Embryonic facial prominence (tissue), 1 donor: ENCODE measurements around the gene XRCC3.
A peak's percentile ranks its signal among the peaks of the same experiment; 100 is the strongest.

Source experiments
- DNase-seq: peaks from one replicate; pipeline ENCODE4 v3.0.0-alpha.2; 2016; ENCODE audit errors: extremely low spot score

The XRCC3 gene

GRCh38 chr14:103715052-103716000, at the start of gene XRCC3, which contains the start of gene ZFYVE21:
Gene XRCC3, minus strand, starts transcription at chr14:103715451. Its CDS starts 4,364 bp downstream, at chr14:103711087.
Gene ZFYVE21, plus strand, starts transcription at chr14:103715810. Its CDS starts 32 bp downstream, at chr14:103715842.
- peak; percentile 99 for DNase-seq

GRCh38 chr14:103763730-103764488, 48.7 kb upstream of the XRCC3 start:
- no peak for DNase-seq

- no peak for DNase-seq
These were observed 47.3 kb upstream of the XRCC3 start for GRCh38 chr14:103762541-103762940.

- no peak for DNase-seq
These were observed 46.8 kb upstream of the XRCC3 start for GRCh38 chr14:103762036-103762435.

- no peak for DNase-seq
These were observed 43.0 kb upstream of the XRCC3 start for GRCh38 chr14:103758059-103758776.

GRCh38 chr14:103755060-103755459, 39.8 kb upstream of the XRCC3 start:
- no peak for DNase-seq

GRCh38 chr14:103753774-103754173, 38.5 kb upstream of the XRCC3 start:
- no peak for DNase-seq

- DNase-seq = no peak
These were observed 34.6 kb upstream of the XRCC3 start for GRCh38 chr14:103749860-103750259.

GRCh38 chr14:103749452-103749851, 34.2 kb upstream of the XRCC3 start:
- no peak for DNase-seq

GRCh38 chr14:103748534-103748857, 33.2 kb upstream of the XRCC3 start:
- DNase-seq = no peak

- no peak for DNase-seq
These were observed 31.4 kb upstream of the XRCC3 start for GRCh38 chr14:103746701-103747100.

- DNase-seq = no peak
These were observed 30.2 kb upstream of the XRCC3 start for GRCh38 chr14:103745424-103745823.

- no peak for DNase-seq
These were observed 29.6 kb upstream of the XRCC3 start for GRCh38 chr14:103744621-103745395.

GRCh38 chr14:103743691-103744090, 28.4 kb upstream of the XRCC3 start:
- no peak for DNase-seq

GRCh38 chr14:103742499-103743255, 27.4 kb upstream of the XRCC3 start:
- DNase-seq = no peak

- no peak for DNase-seq
These were observed 26.6 kb upstream of the XRCC3 start for GRCh38 chr14:103741876-103742275.

- no peak for DNase-seq
These were observed 25.9 kb upstream of the XRCC3 start for GRCh38 chr14:103740991-103741689.

- no peak for DNase-seq
These were observed 24.7 kb upstream of the XRCC3 start for GRCh38 chr14:103739793-103740501.

GRCh38 chr14:103739466-103739792, 24.2 kb upstream of the XRCC3 start:
- no peak for DNase-seq
